Fibroblast of pulmonary artery (primary cell): ENCODE measurements around the gene ARSG.
"Not testable (repeated sequence)": the region's sequence is repeated elsewhere in the genome, so short reads cannot be mapped to it uniquely, and the experiment has no call there.

Source experiments
- DNase-seq: peaks from one replicate; pipeline ENCODE4 v3.0.0-alpha.2; 2010; ENCODE audit warnings: low read depth
- H3K4me3 ChIP-seq: replicated peaks from 2 replicates; pipeline ENCODE4 v1.5.1; 2011; ENCODE audit warnings: low read depth, mild to moderate bottlenecking, control low read depth, low read length, moderate library complexity
- CTCF ChIP-seq: IDR thresholded peaks from 2 replicates; pipeline ENCODE4 v1.5.1; 2011; ENCODE audit warnings: mild to moderate bottlenecking, control low read depth, low read length, inconsistent platforms; ENCODE audit errors: missing control alignments

ARSG gene

GRCh38 chr17:68301438-68301959 lies 10.2 kb downstream of the ARSG start:
- no peak for DNase-seq
- no peak overlapping the region for H3K4me3 ChIP-seq
- TF ChIP-seq CTCF = no peak

- H3K4me3 ChIP-seq = no peak overlapping the region
- DNase-seq = peak; percentile 54
- TF ChIP-seq CTCF = no peak
Measured at GRCh38 chr17:68302066-68302564, 10.8 kb downstream of the ARSG start.

GRCh38 chr17:68302666-68303065 lies 11.4 kb downstream of the ARSG start:
- no peak for TF ChIP-seq CTCF
- H3K4me3 ChIP-seq = no peak overlapping the region
- no peak for DNase-seq

- H3K4me3 ChIP-seq = no peak overlapping the region
- no peak for TF ChIP-seq CTCF
- no peak for DNase-seq
Measured at GRCh38 chr17:68304706-68305105, 13.4 kb downstream of the ARSG start.

- H3K4me3 ChIP-seq = no peak overlapping the region
- peak; percentile 42 for DNase-seq
- TF ChIP-seq CTCF = no peak
Measured at GRCh38 chr17:68305142-68305541, 13.8 kb downstream of the ARSG start.

GRCh38 chr17:68306819-68307218 lies 15.5 kb downstream of the ARSG start:
- TF ChIP-seq CTCF = no peak
- H3K4me3 ChIP-seq = no peak overlapping the region
- DNase-seq = no peak

GRCh38 chr17:68307443-68307842 lies 16.1 kb downstream of the ARSG start:
- DNase-seq = no peak
- no peak for TF ChIP-seq CTCF
- H3K4me3 ChIP-seq = no peak overlapping the region

- not testable (repeated sequence) for DNase-seq, H3K4me3 ChIP-seq
Measured at GRCh38 chr17:68308486-68308885, 17.2 kb downstream of the ARSG start.

- H3K4me3 ChIP-seq, DNase-seq: not testable (repeated sequence)
Measured at GRCh38 chr17:68309066-68309670, 17.9 kb downstream of the ARSG start.
